Measurements from ENCODE around the gene ELFN1.

Gene ELFN1

GRCh38 chr7:1729183-1729582, 59.1 kb downstream of the ELFN1 start:
- DNase-seq = no peak

GRCh38 chr7:1729773-1730172, 59.7 kb downstream of the ELFN1 start:
- DNase-seq = no peak

- no peak for DNase-seq
These were observed 62.0 kb downstream of the ELFN1 start for GRCh38 chr7:1732072-1732471.

- no peak for DNase-seq
These were observed 62.6 kb downstream of the ELFN1 start for GRCh38 chr7:1732645-1733044.

- no peak for DNase-seq
These were observed 63.3 kb downstream of the ELFN1 start for GRCh38 chr7:1733206-1733907.

- no peak for DNase-seq
These were observed 64.0 kb downstream of the ELFN1 start for GRCh38 chr7:1733908-1734730.

GRCh38 chr7:1735262-1735661, 65.2 kb downstream of the ELFN1 start:
- no peak for DNase-seq

- no peak for DNase-seq
These were observed 65.9 kb downstream of the ELFN1 start for GRCh38 chr7:1735806-1736483.

- no peak for DNase-seq
These were observed 66.4 kb downstream of the ELFN1 start for GRCh38 chr7:1736484-1736817.

- no peak for DNase-seq
These were observed 66.8 kb downstream of the ELFN1 start for GRCh38 chr7:1736830-1737229.

- no peak for DNase-seq
These were observed 67.4 kb downstream of the ELFN1 start for GRCh38 chr7:1737523-1737922.

GRCh38 chr7:1737956-1738355, 67.9 kb downstream of the ELFN1 start:
- no peak for DNase-seq

GRCh38 chr7:1738511-1738910, 68.4 kb downstream of the ELFN1 start:
- no peak for DNase-seq

- DNase-seq = no peak
These were observed 68.9 kb downstream of the ELFN1 start for GRCh38 chr7:1738956-1739355.

- DNase-seq = no peak
These were observed 69.5 kb downstream of the ELFN1 start for GRCh38 chr7:1739593-1739992.

- DNase-seq = no peak
These were observed 70.1 kb downstream of the ELFN1 start for GRCh38 chr7:1740214-1740613.

GRCh38 chr7:1741246-1741645, 71.2 kb downstream of the ELFN1 start:
- DNase-seq = no peak

- DNase-seq = no peak
These were observed 71.9 kb downstream of the ELFN1 start for GRCh38 chr7:1741751-1742554.

- DNase-seq = no peak
These were observed 72.7 kb downstream of the ELFN1 start for GRCh38 chr7:1742555-1743303.

GRCh38 chr7:1743481-1744230, 73.6 kb downstream of the ELFN1 start:
- no peak for DNase-seq

- DNase-seq = no peak
These were observed 74.4 kb downstream of the ELFN1 start for GRCh38 chr7:1744296-1745017.
